CD4-positive, alpha-beta T cell treated with Interleukin-4 for 4 hours (primary cell): ENCODE measurements around the gene PRXL2B.
"Not testable (repeated sequence)": the region's sequence is repeated elsewhere in the genome, so short reads cannot be mapped to it uniquely, and the experiment has no call there.

Experiments used
- DNase-seq: peaks from one replicate; pipeline ENCODE4 v3.0.0-alpha.2; 2020

The PRXL2B gene

GRCh38 chr1:2625311-2625710, 38.7 kb downstream of the PRXL2B start:
- DNase-seq, result no peak

DNA sequence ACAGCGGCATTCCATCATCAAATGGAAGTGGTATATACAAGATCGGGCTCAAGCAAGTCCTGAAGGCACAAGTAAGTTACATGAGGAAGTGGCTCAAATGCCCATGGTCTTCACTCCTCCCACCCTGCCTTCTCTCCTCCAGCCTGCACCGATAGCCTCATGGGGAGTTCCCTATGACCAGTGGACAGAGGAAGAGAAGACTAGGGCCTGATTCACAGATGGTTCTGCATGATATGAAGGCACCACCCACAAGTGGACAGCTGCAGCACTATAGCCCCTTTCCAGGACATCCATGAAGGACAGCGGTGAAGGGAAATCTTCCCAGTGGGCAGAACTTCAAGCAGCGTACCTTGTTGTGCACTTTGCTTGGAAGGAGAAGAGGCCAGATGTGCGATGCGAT, 39.2 kb downstream of the PRXL2B start:
- DNase-seq, result not testable (repeated sequence)

DNA sequence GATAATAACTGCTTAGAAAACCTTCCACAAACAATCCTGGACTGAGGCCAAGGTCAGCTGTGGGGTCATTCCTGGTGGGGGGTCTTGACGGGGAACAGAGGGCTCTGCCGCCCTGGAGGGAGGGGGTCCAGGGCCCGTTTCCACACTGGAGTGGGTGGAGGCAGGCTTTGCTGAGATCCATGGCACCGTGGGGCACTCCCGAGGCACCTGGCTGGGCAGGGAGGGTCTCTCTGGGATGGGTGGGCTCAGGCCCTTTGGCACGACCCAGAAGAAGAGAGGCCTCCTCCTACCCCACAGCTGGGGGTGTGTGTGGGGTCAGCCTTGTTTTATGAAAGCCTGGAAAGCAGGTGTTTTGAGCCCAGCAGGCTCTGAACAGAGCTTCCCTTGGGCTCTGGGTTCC, 41.2 kb downstream of the PRXL2B start:
- DNase-seq, result no peak

- DNase-seq, result no peak
Measured at GRCh38 chr1:2628191-2628932, 41.8 kb downstream of the PRXL2B start.

DNA sequence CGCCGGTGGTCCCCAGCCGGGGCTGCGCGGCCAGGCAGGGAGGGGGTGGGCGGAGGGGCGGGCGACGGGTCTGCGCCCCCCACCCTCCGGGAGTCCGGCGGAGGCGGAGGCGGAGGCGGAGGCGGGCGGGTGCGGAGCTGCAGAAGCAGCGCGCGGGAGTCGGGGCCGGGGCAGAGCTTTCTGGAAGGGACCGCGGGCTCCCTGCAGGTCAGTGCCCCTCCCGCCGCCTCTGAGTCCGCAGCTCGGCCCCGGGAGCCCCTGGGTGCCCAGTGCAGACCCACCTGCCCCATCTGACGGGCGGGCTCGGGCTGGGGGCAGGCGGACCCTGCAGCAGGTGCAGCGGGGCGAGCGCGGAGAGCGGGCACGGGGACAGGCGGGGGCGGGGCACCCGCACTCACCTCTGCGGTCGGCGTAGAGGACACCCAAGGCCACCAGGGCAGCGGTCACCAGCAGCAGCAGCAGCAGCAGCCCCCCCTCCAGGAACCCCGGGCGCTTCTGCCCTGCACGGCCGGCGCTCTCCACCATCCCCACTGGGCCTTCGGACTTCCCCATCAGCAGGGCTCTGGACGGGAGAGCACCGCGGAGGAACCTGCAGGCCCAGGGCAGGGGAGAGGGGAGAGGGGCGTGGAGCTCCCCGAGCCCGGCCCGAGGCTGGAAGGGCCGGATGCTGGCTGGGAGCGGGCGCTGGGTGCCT, 42.5 kb downstream of the PRXL2B start:
- no peak for DNase-seq

DNA sequence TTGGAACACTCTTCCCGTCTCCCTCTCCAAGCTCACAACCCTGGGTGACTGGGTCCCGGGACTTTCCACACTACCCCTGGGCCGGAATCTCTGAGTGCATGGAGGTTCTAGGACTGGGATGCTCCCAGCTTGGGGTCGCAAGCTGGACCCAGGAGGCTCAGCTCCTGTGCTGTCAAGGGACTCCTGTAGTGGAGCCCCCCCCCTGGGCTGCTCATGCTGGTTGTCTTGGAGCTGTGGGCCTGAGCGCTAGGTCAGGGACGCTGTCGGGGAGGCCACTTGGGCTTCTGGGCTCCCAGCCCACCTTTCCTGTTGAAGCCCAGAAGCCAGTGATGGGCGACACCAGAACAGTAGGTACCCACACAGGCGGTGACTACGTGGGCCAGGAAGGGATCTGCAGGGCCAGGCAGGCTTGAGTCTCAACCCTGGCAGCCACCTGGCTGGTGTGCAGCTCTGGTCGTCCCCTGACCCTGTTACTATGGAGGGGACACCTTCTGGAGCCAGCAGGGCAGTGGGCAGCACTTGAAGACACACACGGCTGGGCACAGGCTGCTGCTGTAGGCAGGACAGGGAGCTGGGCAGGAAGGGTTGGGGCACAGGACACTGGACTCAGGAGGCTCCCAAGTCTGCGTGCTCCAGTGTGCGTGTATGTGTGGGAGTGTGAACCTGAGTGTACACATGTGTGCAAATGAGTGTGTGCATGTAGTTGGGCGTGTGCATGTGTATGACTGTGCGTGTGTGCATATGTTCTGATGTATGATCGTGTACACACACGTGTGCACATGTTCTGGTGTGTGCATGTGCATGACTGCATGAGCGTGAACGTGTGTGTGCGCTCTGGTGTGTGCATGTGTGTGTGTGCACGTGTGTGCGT, 43.3 kb downstream of the PRXL2B start:
- DNase-seq, result no peak

- DNase-seq, result no peak
Measured at GRCh38 chr1:2630498-2631135, 44.0 kb downstream of the PRXL2B start.

DNA sequence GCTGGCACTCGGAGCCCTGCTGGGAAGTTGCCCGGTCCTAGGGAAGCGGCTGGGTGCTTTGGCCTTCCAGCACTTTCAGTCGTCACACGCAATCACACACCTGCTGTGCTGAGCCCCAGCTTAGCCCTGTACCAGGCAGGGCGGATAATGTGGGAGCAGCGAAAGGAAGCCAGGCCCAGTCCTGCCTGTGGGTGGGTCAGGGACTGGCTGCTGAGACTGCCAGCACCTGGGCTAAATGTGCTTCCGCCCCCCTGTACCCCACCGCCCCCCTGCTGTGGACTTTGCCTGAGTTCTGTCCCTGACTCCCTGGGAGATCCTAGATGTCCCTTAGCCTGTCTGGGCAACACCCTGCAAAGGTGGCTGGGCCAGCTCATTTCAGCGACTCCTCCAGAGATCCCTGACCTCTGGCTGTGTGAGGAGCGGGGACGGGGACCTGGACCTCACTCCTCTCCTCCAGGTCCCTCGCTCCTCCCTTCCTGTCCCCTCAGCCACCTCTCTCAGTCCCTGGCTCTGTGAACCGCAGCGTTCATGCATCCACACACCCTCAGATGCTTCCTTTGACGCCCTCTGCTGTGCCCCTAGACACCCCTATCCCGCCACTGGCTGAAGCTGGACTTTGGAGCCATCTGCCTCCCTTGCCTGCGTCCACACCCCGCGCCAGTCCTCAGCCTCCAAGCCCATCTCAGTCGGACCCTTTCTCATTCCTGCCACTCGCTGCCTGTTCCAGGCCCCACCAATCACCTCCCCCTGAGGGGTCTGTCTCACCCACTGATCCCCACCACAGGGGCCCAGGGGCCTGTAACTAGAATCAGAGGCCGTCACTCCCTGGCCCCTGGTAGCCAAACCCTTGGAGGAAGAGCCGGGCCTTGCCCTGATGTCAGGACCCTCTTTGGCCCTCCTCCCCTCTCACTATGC, 44.8 kb downstream of the PRXL2B start:
- no peak for DNase-seq

DNA sequence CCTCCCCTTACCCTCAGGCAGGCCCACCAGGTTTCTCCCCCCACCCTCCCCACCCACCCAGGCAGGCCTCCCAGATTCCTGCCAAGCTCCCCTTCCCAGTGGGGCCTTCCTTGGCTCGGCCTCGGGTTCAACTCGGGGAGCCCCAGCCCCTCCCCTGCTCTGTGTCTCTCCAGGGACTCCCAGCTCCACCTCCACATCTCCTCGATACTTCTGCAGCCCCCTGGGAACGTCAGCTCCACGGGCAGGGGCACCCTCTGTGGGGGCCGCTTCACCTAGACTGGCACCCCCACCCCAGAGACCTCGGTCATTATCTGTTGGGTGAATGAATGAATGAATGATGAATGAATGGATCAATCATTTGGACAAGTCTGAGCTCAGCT, 45.5 kb downstream of the PRXL2B start:
- no peak for DNase-seq

GRCh38 chr1:2632561-2633361, 46.2 kb downstream of the PRXL2B start, which contains the start of gene MMEL1:
TSS of gene MMEL1 (minus strand) at chr1:2633016. CDS start at chr1:2629484, 3,532 bp downstream.
- DNase-seq, result no peak

DNA sequence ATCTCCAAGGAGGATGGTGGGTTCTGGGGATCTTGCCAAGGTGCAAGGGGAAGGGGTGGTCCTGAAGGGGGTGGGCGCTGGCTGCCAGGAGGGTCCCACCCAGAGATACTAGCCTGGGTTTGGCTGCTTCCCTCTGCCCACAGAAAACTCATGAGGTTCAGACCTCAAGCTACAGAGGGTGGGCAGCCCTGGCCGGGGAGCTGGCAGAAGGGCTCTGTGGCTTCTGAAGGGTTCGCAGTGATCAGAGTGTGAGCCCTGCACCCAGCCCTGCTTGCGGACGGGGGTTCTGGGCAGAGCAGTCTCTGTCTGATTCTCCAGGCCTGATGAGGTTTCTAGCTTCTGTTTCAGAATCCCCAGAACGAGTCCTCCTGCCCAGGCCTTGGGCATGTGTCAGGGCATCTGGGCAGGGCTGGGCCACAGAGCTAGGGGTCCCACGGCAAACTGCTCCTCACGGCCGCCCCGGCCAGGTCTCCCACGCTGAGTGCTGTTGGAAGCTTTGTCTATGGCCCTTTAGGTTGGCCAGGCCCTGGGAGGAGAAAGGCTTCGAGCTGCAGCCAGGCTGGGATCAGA, 46.9 kb downstream of the PRXL2B start:
- DNase-seq, result no peak

- no peak for DNase-seq
Measured at GRCh38 chr1:2633936-2634491, 47.4 kb downstream of the PRXL2B start.

GRCh38 chr1:2635361-2636010, 48.9 kb downstream of the PRXL2B start:
- DNase-seq, result no peak

DNA sequence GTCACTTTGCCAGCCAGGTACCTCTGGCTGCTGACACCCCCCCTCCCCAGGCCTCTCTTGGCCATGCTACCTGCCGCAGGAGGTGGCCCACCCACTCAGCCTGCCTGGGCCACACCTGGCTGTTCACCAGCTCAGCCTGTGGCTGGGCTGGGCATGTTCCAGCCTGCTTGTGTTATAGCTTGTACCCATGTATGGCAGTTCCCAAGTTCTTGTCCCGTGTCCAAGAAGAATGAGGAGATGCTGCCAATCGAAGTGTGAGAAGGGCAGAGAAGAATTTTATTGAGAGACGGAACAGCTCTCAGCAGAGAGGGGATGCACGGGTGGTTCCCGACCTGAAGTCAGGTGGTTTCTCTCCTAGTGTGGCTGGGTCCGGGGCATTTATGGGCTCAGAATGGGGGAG, 50.2 kb downstream of the PRXL2B start:
- DNase-seq, result no peak

- DNase-seq, result no peak
Measured at GRCh38 chr1:2637442-2638145, 51.0 kb downstream of the PRXL2B start.

- no peak for DNase-seq
Measured at GRCh38 chr1:2638466-2639115, 52.0 kb downstream of the PRXL2B start.

- DNase-seq, result no peak
Measured at GRCh38 chr1:2639203-2639602, 52.6 kb downstream of the PRXL2B start.
